Measurements from ENCODE around the gene SLC46A2.
A peak's percentile ranks its signal among the peaks of the same experiment; 100 is the strongest.

Gene SLC46A2

GRCh38 chr9:112900901-112901300 is 10.2 kb upstream of the SLC46A2 start:
- no peak overlapping the region for H3K27ac ChIP-seq
- CTCF ChIA-PET = no interaction called here
- no peak for DNase-seq (ENCODE audit: low spot score)
- POLR2A ChIA-PET (ENCODE audit: low non-redundant PET) = no interaction called here
- TF ChIP-seq CTCF (conservative IDR thresholded peaks at IDR 0.05; ENCODE audit: low read depth) = no peak

- no peak for TF ChIP-seq CTCF (conservative IDR thresholded peaks at IDR 0.05; ENCODE audit: low read depth)
- POLR2A ChIA-PET (ENCODE audit: low non-redundant PET) = no interaction called here
- CTCF ChIA-PET = interaction anchor here (1.0 kb wide), 1 partner anchor 13 kb away, joined by 3 read pairs; no protein-coding TSS in a partner anchor
These were observed 9.8 kb upstream of the SLC46A2 start for GRCh38 chr9:112900488-112900887.

GRCh38 chr9:112898872-112899311 is 8.2 kb upstream of the SLC46A2 start:
- DNase-seq (ENCODE audit: low spot score) = no peak
- no peak overlapping the region for H3K27ac ChIP-seq
- CTCF ChIA-PET = interaction anchor here (0.6 to 0.8 kb wide), 2 partner anchors 65 to 708 kb away, joined by 3 read pairs; no protein-coding TSS in a partner anchor
- POLR2A ChIA-PET (ENCODE audit: low non-redundant PET) = no interaction called here
- no peak for TF ChIP-seq CTCF (conservative IDR thresholded peaks at IDR 0.05; ENCODE audit: low read depth)

More at GRCh38 chr9:112900488-112900887, 9.8 kb upstream of the SLC46A2 start:
- DNase-seq (ENCODE audit: low spot score) = no peak
- H3K27ac ChIP-seq = no peak overlapping the region

- POLR2A ChIA-PET (ENCODE audit: low non-redundant PET) = no interaction called here
- no peak for TF ChIP-seq CTCF (conservative IDR thresholded peaks at IDR 0.05; ENCODE audit: low read depth)
These were observed 5.5 kb upstream of the SLC46A2 start for GRCh38 chr9:112896131-112896530.

GRCh38 chr9:112894699-112895098 is 4.0 kb upstream of the SLC46A2 start:
- CTCF ChIA-PET = interaction anchor here (0.6 to 0.8 kb wide), 2 partner anchors 217 to 720 kb away, joined by 3 to 5 read pairs; no protein-coding TSS in a partner anchor
- no peak for TF ChIP-seq CTCF (conservative IDR thresholded peaks at IDR 0.05; ENCODE audit: low read depth)
- DNase-seq (ENCODE audit: low spot score) = no peak
- POLR2A ChIA-PET (ENCODE audit: low non-redundant PET) = no interaction called here
- H3K27ac ChIP-seq = no peak overlapping the region

More at GRCh38 chr9:112896131-112896530, 5.5 kb upstream of the SLC46A2 start:
- no peak overlapping the region for H3K27ac ChIP-seq
- CTCF ChIA-PET = no interaction called here
- no peak for DNase-seq (ENCODE audit: low spot score)

- ChIA-PET POLR2A (ENCODE audit: low non-redundant PET) (no interaction called here), CTCF (interaction anchor here (0.6 to 0.8 kb wide), 3 partner anchors 218 to 1961 kb away, joined by 3 to 5 read pairs (median 5); no protein-coding TSS in a partner anchor)
- peak; percentile 38 for DNase-seq (ENCODE audit: low spot score)
- no peak overlapping the region for H3K27ac ChIP-seq
- no peak for TF ChIP-seq CTCF (conservative IDR thresholded peaks at IDR 0.05; ENCODE audit: low read depth)
These were observed 3.4 kb upstream of the SLC46A2 start for GRCh38 chr9:112894041-112894440.

All from RWPE1 (cell line).